Activated CD4-positive, alpha-beta T cell treated with anti-CD3 and anti-CD28 coated beads for 1 hour (primary cell): ENCODE measurements around the gene SLC35B1.
"Not testable (repeated sequence)": the region's sequence is repeated elsewhere in the genome, so short reads cannot be mapped to it uniquely, and the experiment has no call there.

Experiments
- DNase-seq: peaks from one replicate; pipeline ENCODE4 v3.0.0-alpha.2; 2020

The SLC35B1 gene

GRCh38 chr17:49699966-49700575 lies 7.7 kb downstream of the SLC35B1 start:
- no peak for DNase-seq

- no peak for DNase-seq
Observed at GRCh38 chr17:49698005-49698404, 9.8 kb downstream of the SLC35B1 start.

GRCh38 chr17:49696233-49696761 lies 11.5 kb downstream of the SLC35B1 start:
- no peak for DNase-seq

GRCh38 chr17:49695698-49696232 lies 12.0 kb downstream of the SLC35B1 start:
- DNase-seq, result no peak

DNA sequence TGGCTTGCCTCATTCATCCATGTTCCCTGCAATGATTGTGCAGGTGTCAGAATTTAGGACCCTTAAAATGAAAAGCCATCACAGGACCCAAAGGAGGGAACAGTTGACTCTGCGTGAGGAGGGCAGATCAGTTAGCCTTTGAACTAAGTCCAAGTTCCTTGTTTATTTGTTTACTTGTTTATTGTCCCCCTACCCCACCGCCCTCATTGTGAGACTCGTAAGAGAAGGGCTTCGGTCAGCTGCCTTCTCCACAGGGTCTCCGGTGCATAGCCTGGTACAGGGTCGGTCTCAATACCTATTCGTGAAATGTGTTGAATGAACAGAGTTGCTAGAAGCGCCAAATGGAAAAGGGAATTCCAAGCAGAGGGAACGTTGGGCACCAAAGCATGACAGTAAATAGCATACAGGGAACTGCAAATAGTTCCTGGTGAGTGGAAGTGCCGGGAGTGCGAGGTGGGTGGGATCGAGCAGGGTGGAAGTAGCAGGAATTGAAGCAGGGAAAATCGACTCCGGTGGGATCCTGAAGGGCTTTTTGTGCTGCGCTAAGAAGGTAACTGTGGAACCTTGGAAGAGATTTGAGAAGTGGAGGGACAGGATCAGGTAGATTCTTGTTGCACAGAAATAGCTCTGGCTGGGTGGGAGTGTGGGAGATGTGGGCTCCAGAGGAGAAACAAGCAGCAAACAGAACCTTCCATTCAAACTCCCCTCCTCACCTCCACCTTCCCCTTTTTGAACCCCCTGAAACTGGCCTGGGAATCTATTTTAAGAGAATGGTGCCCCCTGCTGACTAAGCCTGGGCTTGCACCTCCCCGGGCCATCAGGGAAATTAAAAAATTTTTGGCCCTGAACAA lies 12.7 kb downstream of the SLC35B1 start:
- peak; percentile 51 for DNase-seq

- no peak for DNase-seq
Observed at GRCh38 chr17:49692751-49693150, 15.0 kb downstream of the SLC35B1 start.

GRCh38 chr17:49691677-49692191 lies 16.0 kb downstream of the SLC35B1 start:
- no peak for DNase-seq

GRCh38 chr17:49691086-49691676 lies 16.6 kb downstream of the SLC35B1 start:
- DNase-seq, result no peak

GRCh38 chr17:49690256-49690655 lies 17.5 kb downstream of the SLC35B1 start:
- DNase-seq, result no peak

GRCh38 chr17:49688848-49689247 lies 18.9 kb downstream of the SLC35B1 start:
- no peak for DNase-seq

DNA sequence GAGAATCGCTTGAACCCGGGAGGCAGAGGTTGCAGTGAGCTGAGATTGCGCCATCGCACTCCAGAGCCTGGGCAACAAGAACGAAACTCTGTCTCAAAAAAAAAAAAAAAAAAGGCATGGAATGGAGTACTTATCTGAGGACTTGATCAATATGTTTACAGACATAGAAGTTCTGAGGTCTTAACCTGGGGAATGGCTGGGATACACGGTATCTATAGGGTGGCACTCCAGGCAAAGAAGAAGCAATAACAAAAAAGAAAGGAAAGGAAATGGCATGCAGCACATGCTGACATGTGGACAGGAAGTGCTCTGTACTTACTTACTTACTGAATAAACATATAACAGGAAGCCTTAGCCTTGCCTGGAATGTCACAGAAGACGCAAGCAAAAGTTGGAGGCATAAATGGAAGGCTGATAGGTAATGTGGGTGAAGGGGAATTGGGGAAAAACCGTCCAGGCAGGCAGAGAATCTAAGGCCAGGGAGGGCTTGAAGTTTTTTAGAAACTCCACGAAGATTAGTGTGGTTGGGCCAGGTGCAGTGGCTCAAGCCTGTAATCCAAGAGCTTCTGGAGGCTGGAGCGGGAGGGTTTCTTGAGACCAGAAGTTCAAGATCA lies 19.8 kb downstream of the SLC35B1 start:
- DNase-seq, result no peak

GRCh38 chr17:49681106-49681979 lies 26.4 kb downstream of the SLC35B1 start:
- no peak for DNase-seq

GRCh38 chr17:49680314-49680713 lies 27.4 kb downstream of the SLC35B1 start:
- no peak for DNase-seq

- DNase-seq, result peak; percentile 98
Observed at GRCh38 chr17:49677933-49678847, 29.6 kb downstream of the SLC35B1 start, which contains the start of gene SPOP. TSS of gene SPOP (minus strand) at chr17:49678097. CDS start at chr17:49622810, 55,287 bp downstream.

DNA sequence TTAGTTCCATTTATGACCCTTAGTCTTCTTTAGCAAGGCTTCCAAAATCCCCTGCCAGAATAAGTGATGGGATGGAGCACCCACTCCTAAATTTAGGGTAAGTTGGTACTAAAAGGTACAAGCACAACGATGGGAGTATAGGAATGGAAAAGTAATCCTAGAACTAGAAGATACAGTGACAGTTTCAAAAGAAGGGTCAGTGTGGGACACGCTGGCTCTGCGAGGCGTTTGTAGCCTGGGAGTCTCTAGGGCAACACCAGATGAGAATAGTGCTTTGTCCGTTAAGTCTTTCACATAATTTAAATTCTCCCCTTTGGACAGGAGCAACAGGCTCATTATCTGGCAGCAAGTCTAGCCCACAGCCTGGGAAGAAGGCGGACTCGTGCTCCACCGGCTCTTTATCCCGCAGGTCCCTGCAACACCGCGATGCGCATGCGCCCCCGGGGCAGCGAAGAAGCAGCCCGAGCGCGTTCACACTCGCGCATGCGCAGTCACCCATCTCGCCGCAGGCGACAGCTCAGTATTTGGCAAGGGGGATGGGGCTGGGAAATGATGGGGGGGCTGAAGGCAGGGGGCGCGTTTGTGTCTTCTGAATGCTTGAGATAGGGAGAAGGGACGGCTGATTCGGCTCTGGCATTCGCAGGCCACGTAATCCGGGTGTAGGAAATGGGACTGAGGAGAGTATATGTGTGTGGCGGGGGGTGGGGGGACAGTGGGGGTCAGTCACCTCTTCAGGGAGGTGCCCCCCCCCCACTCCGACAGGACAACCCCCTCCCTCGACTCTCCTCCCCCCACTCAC lies 30.4 kb downstream of the SLC35B1 start:
- peak; percentile 96 for DNase-seq

GRCh38 chr17:49676276-49676868 lies 31.4 kb downstream of the SLC35B1 start:
- no peak for DNase-seq

DNA sequence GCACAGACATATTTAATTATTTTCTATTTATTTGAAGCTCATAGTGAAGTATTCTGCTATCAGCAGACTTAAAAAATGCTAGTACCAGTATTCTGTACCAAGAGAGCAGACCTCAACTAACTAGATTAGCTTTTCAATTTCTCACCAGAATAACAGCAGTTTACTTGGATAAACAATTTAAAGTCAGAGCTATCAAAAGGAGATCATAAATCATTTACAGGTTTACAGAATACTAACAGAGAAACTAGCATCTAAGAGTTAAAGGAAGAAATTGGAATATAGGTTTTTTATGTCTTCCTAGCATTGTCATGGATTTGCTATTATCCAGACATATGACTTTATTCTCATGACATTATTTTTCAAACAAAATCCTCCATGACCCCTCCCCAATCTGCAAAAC lies 33.3 kb downstream of the SLC35B1 start:
- DNase-seq, result no peak

DNA sequence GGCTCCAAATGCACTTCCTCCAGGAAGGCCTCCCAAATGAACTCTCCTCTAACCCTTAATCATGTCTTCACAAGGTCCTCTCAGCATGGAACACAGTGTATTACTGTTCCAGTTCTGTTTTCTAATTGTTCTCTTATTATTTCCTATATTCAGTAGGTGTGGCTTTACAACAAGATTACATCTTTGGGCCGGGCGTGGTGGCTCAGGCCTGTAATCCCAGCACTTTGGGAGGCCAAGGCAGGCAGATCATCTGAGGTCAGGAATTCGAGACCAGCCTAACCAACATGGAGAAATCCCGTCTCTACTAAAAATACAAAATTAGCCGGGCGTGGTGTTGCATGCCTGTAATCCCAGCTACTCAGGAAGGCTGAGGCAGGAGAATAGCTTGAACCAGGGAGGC lies 34.1 kb downstream of the SLC35B1 start:
- DNase-seq, result not testable (repeated sequence)

DNA sequence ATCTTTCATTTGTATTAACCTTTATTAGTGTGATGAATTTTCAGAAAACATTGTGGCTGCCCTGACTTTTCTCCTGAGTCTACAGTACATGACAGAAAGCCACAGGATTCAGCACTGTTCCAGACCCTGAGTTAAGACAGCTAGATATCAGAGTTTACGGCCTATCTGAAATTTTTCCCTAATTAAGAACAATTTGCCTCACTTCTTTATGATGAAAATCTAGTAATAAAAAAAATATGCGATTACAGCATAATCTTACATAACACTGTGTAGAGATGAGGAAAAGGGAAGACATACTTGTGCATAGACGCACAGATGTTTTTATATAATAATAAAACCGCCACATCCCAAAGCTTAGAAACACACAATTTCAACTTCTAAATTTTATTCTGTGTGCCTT lies 37.1 kb downstream of the SLC35B1 start:
- DNase-seq, result no peak
